Measurements from ENCODE around the gene RAP1GAP2.

Gene RAP1GAP2

DNA sequence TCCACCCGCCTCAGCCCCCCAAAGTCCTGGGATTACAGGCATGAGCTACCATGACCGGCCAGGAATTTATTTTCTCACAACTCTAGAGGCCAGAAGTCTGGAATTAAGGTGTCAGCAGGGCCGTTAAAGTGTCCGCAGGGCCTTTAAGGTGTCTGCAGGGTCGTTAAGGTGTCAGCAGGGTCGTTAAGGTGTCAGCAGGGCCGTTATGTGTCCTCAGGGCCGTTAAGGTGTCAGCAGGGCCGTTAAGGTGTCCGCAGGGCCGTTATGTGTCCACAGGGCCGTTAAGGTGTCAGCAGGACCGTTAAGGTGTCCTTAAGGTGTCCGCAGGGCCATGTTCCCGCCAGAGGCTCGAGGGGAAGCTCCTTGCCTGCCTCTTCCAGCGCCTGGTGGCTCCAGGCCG is 125.2 kb downstream of the RAP1GAP2 start:
- no peak for DNase-seq

DNA sequence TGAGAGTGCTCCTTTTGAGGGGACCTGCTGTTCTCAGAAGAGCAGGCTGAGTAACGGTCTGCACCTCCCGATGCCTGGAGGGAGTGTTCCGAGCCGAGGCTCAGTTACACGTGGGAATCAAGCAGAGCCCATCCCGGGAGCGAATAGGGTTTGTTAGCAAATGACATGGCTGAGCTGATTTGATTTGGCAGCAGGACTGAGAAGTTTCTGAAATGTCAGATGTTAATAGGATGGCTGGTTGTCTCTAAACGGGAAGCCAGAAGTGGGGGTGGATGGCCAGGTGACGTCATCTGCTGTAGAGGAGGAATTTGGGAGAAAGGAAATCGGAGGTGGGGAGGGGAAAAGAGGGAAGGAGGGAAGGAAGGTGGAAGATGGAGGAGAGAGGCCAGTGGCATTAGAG is 128.0 kb downstream of the RAP1GAP2 start:
- DNase-seq: no peak

DNA sequence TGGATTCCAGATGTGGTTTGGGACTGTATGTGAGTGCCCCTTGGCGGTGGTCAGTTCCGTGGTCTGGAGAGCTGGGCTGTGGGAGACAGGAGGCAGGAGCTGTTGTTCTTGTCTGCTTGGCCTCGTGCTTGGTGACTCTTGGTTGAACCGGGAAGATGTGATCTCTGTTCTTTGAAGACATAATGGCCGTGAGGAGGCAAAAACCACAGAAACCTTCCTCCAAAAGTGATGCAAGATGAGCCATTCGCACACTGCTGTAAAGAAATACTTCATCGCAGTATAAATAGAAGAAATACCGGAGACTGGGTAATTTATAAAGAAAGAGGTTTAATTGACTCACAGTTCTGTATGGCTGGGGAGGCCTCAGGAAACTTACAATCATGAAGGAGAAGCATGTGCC is 128.8 kb downstream of the RAP1GAP2 start:
- DNase-seq: peak; percentile 4

DNA sequence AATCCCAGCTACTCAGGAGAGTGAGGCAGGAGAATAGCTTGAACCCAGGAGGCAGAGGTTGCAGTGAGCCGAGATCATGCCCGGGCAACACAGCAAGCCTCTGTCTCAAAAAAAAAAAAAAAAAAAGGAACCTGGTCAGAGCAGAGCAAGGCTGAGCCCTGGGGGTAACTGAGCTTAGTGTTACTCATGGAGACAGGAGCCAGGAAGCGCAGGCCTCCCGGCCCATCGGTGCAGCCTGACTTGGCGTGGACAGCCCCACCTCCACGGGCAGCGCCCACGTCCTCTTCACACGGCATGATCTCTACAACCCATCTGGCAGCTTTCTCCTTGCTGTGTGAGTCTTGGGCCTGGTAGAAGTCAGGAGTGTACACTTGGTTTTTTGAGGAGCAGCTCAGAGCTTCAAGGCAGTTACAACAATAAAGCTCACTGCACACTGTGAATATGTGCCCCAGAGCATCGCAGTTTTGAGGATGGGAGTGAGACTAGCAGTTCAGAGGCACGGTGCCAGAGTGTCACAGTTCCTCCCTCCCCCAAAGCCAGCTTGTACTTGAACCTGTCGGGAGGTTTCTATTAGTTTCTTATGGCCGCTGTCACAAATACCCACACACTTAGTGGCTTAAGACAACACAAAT is 129.9 kb downstream of the RAP1GAP2 start:
- peak; percentile 3 for DNase-seq

DNA sequence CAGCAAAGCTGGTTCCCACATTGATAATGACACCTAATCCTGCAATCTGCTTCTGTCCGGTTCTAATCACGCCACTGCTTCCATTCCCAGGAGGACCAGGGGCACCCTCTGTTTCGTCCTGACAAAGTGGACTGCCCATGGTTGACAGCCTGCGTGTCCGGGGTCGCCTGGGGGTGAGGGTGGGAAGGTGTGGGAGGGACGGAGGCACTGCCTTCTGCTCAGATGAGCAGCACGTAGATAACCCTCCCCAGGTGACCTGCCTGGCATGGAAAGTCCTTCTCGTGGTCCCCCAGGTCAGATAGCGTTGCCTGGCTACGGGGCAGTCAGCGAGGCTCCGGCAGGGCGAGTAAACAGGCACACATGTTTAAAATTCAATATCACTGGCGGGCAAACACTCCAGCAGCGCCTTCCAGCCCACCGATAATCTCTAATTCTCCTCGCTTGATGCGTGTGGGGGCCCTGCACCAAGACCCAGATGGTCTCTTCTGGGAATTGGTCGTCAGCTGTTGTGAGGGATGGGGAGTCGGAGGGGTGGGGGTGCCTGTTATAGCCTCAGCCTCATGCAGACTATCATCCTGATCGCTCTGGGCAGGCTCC is 132.2 kb downstream of the RAP1GAP2 start:
- DNase-seq: no peak

DNA sequence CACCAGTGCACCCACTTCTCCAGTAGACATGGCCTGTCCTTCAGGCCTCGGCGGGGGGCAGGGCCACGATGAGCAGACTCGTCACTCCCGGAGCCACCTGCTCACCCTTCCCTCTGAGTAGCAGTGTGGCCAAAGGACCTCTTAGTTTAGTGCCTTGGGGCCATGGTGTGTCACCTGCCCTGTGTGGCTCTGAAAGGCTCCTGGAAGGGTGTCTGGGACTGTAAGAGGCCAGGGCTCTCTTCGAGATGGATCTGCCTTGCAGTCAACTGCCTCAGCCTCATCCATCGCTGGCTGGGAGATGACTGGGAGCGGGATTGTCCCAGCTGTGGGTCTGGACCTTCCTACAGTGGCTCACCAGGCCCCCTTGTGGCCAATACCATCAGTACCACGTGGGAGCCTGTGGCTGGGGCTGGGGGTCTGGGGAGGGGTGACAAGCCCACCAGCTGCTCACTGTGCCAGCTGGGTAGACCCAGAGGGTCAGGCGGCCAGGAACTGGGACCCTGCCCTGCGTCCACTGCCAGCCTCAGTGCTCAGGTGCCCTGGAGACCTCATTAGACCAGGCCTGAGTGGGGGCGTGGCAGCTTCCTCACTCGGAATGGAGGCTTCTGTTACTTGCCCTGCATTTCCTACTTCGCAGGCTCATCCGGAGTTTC is 133.8 kb downstream of the RAP1GAP2 start:
- no peak for DNase-seq

DNA sequence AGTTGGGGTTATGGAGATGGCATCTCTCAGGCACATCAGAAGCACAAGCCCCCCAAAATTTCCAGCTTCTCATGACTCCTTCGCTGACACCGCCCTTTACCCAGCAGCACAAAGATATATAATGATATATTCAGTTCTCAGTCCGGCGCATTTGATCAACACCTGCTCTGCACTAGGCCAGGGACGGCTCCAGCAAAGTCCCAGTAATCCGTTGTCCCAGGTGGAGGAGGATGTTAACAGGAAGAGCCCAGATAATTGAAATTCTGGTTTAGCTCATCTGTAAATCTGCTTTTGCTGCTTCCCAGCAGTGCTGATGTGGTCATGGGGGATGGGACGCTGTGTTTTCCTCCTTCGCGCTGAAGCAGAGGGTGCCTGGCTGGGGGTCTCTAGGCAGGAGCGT is 135.6 kb downstream of the RAP1GAP2 start:
- DNase-seq: no peak

DNA sequence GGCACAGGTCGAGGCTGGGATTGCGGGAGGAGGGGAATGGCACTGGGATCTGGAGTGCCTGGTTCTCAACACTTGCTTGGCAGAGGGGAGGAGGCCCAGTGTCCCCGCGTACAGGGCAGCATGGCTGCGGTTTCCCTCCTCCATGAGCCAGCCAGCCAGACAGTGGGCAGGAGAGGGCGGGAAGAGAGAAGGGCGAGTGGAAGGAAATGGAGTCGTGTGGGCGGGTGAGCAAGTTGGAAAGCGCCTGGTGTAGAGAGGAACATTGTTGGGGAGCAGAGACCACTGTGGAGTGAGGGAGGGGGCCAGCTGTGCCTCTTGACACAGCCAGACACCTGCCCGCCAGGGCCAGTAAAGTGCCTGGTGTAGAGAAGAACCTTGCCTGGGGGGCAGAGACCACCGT is 136.7 kb downstream of the RAP1GAP2 start:
- no peak for DNase-seq

DNA sequence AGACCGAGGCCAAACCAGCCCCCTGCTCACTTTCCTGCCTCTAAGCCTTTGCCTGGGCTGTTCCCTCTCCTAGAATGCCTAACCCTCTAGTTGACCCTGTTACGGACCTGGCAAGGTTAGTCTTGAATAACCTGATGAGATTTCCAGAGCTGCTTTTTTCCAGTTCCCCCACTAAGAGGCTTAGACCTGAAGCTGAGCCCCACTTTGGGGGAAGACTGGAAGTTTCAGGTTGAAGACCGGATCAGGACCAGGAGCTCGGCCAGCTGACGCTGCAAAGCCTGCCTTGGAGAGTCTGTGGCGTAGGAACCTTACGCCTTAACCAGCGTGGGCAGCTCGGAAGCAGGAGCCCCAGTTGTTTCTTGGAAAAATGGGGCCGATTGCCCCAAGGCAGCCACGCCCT is 137.4 kb downstream of the RAP1GAP2 start:
- no peak for DNase-seq

DNA sequence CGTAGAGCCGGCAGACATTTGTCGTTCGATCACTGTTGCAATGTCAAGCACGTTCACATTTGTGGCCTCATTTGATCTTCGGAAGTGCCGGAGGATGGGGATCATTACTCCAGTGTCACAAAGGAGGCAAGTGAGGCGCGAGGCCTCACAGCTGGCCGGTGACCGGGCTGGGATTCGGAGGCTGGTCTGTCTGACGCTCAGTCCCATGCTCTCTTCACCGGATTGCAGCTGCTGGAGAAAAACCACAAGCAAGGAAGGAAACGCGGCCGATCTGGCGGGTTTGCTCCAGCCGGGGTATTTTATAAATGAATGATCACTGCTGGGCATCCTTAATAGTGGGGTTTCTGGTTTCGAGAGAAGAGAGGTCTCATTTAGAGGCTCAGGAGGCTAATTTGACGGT is 139.4 kb downstream of the RAP1GAP2 start:
- peak; percentile 3 for DNase-seq

DNA sequence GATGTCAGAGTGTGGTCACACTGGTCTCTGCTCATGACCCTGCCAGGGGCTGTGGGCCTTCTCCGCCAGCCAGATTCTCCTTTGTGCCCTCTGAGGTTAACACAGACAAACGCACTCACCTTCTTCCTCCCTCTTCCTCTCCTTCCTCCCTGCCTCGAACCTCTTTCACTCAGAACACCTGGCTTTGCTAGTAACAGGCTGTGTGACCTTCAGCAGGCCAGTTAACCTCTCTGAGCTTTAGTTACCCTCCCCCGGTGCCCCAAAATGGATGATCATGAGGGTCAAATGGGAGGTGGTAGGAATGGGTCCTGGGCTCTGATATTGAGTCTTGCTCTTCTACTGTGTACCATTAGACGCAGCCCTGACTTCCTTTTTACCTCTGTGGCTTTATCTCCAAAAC is 140.1 kb downstream of the RAP1GAP2 start:
- no peak for DNase-seq

DNA sequence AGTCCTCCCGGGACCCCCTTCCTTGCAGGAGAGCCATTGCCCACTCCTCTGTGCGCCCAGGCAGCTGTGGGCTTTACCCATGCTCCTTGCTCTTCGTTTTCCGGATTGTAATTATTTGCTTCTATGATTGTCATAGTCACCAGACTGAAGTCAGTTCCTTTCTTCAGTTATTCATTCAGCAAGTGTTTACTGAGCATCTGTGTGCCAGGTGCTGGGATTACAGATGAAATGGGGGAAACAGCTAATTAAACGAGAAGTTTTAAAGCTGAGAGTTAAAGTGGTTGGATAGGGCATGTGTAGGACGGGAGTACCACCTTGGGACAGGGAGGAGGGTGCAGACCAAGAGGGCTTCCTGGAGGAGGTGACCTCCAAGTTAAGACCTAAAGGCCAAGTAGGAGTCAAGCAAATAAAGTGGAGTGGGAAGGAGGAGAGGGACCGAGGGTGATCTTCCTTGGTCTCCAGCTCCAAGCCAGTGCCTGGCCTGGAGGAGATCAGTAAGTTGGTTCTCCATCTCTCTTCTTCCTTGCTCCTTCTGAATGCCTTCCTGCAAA is 140.6 kb downstream of the RAP1GAP2 start:
- no peak for DNase-seq

DNA sequence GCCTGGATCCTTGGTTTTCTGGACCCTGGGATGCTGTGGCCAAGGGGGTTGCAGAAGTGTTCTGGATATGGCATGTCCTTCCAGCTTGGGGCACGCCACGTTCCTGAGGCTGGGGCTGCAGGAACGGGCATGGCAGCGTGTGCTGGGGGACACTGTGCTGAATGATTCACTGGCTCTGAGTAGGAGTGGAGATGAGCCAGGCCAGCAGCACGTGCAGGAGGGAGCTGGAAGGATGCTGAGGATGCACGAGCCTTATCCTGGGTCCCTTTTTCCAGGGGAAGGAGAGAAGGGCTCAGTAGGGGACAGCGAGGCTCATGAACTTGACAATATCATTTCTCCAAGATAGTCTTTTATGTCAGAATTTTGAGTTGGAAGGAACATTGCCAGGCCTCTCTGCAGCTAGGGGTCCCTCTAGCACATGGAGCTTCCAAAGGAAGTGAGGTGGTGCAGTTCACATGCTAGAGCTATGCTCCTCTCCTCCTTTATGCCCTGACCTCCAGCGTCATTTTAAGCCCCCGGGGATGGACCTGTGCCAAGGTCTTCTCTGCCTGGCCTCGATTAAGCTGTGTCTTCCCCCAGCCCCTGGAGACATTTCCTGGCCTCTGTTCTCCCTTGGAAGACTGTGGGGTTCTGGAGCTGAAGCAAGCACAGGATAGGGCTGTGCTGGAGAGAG is 141.2 kb downstream of the RAP1GAP2 start:
- no peak for DNase-seq

DNA sequence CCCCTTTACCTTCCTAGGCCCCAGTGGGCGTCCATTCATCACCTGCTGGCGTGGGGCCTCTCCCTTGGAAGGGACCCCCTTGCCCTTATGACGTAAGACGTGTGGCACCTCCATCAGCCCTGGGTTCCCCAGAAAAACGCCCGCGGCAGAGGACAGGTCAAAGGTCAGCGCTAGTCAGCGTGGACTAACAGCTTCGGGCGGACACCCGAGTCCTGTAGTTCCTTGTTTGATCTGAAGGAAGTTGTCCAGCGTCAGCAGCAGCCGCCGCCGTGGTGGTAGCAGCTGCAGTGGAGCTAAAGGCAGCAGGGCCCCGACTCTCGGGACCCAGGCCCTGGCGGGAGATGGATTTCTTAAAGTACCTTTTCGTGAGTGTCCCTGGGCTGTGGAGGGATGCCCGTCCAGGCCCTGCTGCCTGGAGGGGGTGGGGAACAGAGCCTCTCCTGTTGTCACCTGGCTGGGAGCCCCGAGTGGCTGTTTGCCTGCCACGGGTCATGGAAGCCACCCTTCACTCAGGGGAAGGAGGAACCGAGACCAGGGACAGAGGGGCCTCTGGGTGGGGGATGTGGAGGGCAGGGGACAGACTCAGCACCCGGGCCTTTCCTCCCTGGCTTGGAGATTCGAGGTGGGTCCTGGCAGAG is 143.6 kb downstream of the RAP1GAP2 start:
- DNase-seq: no peak

DNA sequence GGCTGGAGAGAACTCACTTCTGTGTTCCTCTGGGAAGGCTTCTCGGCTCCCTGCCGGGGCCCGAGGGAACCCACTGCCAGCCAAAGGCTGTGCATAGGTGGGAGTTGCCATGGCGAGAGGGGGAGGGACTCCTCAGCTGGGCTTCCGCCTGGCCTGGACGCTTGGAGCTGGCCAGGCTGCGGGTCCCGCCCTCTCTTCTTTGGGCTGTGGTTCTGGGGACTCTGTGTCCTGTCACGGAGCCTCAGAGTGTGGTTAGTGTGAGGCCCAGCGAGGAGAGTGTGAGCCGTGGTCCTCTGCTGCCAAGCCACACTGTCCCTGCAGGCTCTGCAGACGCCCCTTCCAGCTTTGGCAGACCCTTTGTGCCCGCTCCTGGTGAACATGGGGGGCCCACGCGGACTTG is 144.1 kb downstream of the RAP1GAP2 start:
- no peak for DNase-seq

DNA sequence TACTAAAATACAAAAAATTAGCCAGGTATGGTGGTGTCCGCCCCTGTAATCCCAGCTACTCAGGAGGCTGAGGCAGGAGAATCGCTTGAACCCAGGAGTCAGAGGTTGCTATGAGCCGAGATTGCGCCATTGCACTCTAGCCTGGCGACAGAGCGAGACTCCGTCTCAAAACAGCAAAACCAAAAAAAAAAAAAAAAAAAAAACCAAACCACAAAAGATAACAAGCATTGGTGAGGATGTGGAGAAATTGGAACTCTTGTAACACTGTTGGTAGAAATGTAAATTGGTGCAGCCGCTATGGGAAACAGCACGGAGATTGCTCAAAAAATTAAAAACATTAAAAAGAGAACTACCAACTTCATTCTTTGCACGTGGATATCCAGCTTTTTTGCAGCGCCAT is 147.7 kb downstream of the RAP1GAP2 start:
- peak; percentile 85 for DNase-seq

DNA sequence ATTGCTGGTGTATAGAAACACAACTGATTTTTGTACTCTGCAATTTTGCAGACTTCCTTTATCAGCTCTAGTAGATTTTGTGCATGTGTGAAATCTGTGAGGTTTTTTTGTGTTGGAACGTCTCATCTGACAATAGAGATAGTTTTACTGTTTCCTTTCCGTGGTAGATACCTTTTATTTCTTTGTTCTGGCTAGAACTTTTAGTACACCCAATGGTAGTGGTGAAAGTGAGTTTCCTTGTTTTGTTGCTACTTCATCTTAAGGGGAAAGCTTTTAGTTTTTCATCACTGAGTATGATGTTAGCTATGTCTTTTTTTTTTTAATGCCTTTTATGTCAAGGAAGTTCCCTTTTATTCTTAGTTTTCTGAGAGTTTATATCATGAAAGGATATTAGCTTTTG is 149.1 kb downstream of the RAP1GAP2 start:
- no peak for DNase-seq

DNA sequence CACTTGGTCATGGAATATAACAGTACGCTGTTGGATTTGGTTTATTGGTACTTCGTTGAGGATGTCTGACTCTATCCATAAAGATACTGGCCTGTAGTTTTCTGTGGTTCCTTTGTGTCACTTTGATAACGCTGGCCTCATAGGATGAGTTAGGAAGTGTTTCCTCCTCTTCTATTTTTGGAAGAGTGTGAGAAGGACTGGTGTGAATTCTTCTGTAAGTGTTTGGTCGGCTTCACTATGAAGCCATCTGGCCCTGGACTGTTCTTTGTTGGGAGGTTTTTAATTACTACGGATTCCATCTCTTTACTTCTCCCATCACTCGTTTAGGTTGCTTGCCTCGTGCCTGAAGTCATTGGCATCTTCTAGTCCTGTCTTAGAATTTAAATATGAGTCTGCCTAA is 149.9 kb downstream of the RAP1GAP2 start:
- DNase-seq: no peak

DNA sequence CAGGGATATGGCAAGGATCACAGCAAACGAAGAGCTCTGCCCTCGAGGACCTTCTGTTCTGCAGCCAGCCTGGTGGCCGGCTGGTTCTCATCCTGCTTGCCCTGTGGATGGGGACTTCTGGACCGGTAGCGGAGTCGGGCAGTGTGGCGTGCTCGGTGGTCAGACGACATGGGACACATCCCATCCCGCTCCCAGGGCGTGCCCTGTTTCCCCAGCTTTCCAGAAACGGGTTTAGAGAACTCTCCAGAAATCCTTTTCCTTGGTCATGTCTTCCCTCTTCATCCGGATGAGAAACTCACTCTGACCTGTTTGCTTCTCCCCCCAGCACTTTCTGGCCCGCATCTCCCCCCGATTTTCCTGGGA is 151.3 kb downstream of the RAP1GAP2 start:
- no peak for DNase-seq

DNA sequence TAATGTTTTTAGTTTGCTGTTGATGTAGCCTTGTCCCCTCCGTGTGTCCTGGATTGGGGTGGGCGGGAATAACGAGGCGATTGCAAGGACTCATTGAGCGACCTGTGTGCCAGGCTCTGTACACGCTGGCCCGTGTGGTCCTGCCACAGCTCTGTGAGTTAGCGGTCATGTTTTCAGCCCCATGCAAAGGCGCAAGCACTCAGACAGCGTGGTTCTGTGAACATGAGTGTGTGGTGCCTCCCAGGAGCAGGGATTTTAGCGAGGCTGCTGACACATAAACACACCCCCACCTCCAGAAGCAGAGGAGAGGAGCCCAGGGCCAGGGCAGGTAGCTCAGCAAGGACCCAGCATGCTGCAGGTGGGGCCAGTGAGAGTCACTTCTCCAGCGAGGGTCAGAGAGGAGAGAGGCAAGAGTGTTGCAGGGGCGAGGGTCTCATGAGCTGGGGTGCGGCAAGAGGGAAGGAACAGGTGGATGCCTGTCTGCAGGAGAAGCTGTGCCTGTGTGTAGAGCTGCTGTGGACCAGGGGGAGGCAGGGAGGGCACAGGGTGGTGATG is 151.8 kb downstream of the RAP1GAP2 start:
- DNase-seq: no peak

DNA sequence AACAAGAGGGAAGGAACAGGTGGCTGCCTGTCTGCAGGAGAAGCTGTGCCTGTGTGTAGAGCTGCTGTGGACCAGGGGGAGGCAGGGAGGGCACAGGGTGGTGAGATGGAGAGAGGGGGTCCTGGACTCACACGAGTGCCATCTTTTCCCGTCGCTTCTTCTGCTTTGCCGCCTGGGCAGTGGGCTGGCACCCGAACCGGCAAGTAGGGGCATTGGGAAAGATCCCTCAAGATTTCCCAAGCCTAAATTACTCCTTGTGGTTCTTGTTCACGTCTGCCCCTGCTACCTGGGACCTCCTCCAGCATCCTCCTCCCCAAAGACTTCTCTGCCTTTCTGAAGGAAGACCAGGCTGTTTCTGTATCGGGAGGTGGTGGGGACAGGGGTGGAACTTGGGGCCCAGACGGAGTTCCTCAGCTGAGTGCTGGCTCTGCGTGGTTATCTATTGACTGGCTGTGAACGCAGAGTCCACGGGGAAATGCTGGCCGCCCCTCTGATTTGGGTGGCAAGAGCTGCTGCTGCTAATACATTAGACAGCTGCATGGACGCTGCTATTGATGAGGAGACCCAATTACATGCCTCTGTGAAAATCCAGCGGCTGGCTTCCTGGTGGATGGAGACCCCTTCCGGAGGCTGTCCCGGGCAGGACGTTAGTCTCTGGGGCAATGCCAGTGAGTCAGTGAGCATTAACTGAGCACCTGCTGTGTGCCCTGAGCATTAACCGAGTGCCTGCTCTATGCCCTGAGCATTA is 152.7 kb downstream of the RAP1GAP2 start:
- DNase-seq: no peak

DNA sequence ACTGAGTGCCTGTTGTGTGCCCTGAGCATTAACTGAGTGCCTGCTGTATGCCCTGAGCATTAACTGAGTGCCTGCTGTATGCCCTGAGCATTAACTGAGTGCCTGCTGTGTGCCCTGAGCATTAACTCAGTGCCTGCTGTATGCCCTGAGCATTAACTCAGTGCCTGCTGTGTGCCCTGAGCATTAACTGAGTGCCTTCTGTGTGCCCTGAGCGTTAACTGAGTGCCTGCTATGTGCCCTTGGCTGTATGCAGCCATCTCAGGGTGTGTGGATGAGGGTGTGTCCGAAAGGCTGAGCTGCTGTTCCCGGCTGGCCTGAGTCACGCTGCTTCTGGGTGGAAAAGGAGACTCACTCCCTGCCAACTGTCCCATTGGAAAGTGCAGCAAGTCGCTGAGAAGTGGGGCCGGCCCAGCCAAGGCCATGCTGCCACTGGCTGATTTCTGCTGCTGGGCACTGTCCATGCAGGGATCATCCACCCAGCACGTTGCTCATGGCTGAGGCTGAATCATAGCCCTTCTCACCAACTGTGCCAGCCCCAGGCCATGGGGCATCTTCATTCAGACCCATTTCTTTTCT is 153.3 kb downstream of the RAP1GAP2 start:
- no peak for DNase-seq
